GM21576 (cell line): Measurements from ENCODE around the gene MVP.
A peak's percentile ranks its signal among the peaks of the same experiment; 100 is the strongest.

Experiments
- ATAC-seq: cut with Tn5 transposase; IDR thresholded peaks from one replicate; pipeline ENCODE4 v1.9.1; 2021; ENCODE audit warnings: mild to moderate bottlenecking, moderate library complexity; ENCODE audit not compliant: unreplicated experiment

Gene MVP

DNA sequence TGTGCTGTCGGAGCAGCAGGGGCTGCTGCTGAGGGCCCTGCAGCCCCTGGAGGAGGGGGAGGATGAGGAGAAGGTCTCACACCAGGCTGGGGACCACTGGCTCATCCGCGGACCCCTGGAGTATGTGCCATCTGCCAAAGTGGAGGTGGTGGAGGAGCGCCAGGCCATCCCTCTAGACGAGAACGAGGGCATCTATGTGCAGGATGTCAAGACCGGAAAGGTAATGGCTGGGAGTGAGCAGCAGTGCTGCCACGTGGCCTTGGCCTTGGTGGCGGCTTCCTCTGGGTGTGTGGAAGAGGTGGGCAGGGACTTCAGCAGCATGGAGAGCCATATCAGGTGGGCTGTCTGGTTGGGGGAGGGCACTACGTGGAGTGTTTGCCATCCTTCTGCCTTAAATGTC, 20.0 kb downstream of the MVP start:
- ATAC-seq = no peak

- no peak for ATAC-seq
Observed at GRCh38 chr16:29841631-29842030, 21.4 kb downstream of the MVP start.

GRCh38 chr16:29842732-29843346, 22.6 kb downstream of the MVP start:
- no peak for ATAC-seq

DNA sequence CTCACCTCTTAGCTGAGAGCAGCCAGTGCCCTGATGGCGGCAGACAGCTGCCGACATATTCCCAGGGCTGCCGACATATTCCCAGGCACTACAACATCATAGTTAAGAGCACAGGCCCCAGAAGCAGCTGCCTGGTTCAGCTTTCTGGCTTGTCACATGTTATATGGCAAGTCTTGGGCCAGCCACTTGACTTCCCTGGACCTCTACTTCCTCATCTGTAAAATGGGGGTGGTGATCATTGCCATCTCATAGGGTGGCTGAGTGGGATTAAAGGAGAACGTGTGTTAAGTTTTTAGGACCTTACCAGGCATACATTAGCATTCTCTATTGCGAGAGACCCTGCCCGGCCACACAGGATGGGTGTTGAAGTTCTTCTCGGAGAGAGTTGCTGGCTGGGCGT, 23.7 kb downstream of the MVP start:
- no peak for ATAC-seq

DNA sequence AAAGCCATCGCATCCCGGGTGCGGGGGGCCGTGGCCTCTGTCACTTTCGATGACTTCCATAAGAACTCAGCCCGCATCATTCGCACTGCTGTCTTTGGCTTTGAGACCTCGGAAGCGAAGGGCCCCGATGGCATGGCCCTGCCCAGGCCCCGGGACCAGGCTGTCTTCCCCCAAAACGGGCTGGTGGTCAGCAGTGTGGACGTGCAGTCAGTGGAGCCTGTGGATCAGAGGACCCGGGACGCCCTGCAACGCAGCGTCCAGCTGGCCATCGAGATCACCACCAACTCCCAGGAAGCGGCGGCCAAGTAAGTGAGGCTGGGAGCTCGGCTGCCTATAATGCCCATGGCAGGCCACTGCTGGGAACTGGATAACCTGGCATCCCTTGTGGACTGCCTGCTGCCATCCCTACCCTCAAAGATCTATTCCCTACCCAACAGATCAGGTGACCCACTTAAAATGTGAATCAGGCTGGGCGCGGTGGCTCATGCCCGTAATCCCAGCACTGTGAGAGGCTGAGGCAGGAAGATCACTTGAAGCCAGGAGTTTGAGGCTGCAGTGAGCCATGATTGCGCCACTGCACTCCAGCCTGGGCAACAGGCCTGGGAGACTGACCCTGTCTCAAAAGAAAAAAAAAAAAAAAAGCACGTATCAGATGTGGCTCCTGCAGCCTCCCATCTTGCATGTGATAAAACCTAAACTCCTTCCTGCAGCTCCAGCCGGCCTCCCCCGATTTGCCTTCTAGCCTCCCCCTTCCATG, 24.5 kb downstream of the MVP start:
- ATAC-seq = no peak

DNA sequence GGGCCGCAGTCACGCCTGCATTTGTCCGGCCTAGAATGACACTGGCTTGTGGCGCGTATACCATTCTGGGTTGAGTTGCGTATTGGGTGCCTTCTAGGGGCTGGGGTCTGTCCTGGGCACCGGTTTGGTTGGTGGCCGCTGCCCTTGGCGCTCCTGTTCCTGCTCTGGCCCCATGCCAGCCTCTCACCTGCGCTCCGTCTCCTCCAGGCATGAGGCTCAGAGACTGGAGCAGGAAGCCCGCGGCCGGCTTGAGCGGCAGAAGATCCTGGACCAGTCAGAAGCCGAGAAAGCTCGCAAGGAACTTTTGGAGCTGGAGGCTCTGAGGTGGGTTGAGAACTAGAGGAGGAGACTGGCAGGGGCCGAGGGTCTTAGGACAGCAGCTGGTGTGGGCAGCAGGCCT, 25.4 kb downstream of the MVP start:
- ATAC-seq = no peak

GRCh38 chr16:29848420-29849297, 28.4 kb downstream of the MVP start:
- ATAC-seq = no peak

DNA sequence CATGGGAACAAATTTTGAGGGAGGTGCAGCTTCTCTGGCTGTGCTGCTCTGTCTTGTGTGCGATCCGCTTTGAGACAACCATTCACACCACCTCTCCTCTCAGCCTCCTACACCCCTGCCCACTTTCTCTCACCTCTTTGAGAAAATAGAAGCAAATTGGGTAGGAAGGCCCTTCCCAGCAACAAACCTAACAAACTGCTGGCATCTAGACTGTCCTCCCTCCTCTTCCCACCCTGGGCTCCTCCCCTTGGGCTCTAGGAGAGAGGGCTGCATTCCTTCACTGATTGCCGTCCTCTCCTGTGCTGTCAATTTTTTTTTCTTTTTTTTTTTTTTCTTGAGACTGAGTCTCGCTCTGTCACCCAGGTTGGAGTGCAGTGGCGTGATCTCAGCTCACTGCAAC, 29.2 kb downstream of the MVP start:
- no peak for ATAC-seq

GRCh38 chr16:29850998-29851397, 30.7 kb downstream of the MVP start:
- no peak for ATAC-seq

- ATAC-seq = no peak
Observed at GRCh38 chr16:29852654-29853053, 32.4 kb downstream of the MVP start.

DNA sequence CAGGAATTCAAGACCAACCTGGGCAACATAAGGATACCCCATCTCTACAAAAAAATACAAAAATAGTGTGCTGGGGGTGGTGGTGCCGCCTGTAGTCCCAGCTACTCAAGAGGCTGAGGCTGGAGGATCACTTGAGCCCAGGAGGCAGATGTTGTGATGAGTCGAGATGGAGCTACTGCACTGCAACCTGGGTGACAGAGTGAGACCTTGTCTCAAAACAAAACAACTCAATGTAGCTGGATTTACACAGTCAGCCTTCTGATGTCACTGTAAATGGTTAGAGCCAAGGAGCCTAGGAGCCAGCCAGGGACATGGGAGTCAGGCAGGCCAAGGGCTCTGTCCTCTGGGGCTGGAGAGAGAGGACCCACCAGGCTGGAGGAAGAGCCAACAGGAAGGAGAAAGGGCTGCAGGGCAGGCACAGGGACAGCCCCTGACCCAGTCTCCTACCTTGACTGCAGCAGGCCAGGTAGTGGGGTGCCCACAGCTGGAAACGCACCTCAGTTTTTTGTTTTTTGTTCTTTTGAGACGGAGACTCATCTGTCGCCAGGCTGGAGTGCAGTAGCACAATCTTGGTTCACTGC, 34.3 kb downstream of the MVP start:
- ATAC-seq = no peak

DNA sequence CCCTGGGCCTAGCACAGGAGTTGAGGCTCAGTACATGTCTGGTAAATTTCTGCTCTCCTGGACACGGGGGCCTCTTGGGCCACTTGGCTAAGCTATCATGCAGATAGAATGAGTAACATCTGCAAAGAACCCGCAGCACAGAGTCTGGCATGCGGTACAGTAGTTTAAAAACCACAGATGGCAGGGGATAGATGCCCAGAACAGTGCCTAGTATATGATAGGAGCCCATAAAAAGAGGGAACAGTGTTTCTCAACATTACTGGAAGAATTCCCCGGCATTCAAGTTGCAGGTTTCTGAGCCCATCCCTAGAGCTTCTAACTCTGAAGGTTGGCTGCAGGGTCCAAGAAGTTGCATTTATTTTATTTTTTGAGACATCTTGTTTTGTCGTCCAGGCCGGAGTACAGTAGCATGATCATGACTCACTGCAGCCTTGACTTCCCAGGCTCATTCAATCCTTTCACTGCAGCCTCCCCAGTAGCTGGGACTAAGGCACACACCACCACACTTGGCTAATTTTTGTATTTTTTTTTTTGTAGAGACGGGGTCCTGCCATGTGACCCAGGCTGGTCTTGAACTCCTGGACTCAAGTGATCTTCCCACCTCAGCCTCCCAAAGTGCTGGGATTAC, 37.0 kb downstream of the MVP start:
- no peak for ATAC-seq

- no peak for ATAC-seq
Observed at GRCh38 chr16:29858149-29858849, 38.0 kb downstream of the MVP start.

DNA sequence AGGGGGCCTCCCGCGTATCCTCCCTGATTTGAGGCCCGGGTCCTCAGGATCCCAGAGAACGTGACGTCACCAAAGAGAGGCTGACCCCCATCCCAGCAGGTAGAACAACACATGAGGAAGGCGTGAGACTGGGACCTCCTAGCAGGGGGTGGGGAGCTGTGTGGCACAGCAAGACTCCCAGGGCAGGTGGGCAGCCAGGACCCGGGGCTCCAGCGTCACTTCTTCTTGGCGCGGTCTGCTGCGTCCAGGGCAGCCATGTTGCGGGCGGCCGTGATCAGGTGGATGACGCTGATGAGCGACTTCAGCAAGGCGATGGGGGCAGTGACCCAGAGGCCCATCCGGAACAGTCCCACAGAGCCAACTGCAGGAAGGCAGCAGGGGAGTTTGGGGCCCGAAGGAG, 38.7 kb downstream of the MVP start:
- no peak for ATAC-seq

- no peak for ATAC-seq
Observed at GRCh38 chr16:29860218-29860617, 40.0 kb downstream of the MVP start.

DNA sequence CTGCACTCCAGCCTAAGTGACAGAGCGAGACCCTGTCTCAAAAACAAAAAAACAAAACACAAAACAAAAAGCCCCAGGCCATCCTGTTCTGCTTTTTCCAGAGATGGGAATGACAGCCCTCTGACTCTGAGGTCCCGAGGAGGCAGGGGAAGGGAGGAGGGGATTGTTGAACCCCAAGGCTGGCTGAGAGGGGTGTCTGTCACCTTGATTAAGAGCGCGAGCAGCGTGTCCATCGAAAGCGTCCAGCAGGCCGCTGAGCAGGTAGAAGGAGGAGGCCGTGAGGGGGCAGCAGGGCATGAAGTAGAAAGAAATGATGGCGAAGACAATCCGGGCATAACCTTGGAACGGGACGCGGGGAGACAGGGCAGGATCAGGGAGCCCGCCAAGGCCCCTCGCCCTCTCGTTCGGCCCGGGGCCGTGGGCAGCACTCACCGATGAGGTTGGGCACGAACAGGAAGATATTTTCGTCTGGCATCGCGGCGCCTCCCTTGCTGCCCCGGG, 42.2 kb downstream of the MVP start:
- no peak for ATAC-seq

- peak; percentile 91 for ATAC-seq
Observed at GRCh38 chr16:29862884-29863668, 42.8 kb downstream of the MVP start, which contains the start of gene CDIPT. Gene CDIPT (minus strand): TSS chr16:29863226. CDS start chr16:29862857, 369 bp downstream.

- ATAC-seq = no peak
Observed at GRCh38 chr16:29863669-29863984, 43.4 kb downstream of the MVP start.

DNA sequence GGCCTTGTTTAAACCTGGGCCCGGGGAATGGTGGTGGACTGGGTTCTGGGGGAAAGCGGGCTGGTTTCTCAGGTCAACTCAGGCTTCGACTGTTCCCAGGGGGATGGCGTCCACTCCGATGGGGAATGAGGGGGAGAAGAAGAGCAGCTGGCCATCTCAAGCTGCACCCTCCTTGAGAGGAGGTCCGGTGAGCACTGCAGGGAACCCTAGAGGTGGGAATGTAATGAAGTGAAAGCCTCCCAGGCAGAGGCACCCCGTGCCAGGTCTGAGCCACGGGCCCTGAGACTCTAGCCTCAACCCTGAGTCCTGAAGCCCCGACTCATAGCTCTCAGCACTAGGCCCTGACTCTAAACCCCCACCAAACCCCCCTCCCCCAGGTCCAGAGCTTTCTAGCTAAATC, 43.9 kb downstream of the MVP start:
- no peak for ATAC-seq
